Measurements from ENCODE around the gene ZBTB11. TPM values are rescaled to one million over a fixed set of nuclear protein-coding genes. Genes with fewer than 3 reads are reported as not detected.

The ZBTB11 gene
- total and polyA plus RNA-seq, 2 of the 13 experiments (the other 11 are each of a cell fraction or from before 2014, with no cell fraction given), result 5.9 to 18.1 TPM

DNA sequence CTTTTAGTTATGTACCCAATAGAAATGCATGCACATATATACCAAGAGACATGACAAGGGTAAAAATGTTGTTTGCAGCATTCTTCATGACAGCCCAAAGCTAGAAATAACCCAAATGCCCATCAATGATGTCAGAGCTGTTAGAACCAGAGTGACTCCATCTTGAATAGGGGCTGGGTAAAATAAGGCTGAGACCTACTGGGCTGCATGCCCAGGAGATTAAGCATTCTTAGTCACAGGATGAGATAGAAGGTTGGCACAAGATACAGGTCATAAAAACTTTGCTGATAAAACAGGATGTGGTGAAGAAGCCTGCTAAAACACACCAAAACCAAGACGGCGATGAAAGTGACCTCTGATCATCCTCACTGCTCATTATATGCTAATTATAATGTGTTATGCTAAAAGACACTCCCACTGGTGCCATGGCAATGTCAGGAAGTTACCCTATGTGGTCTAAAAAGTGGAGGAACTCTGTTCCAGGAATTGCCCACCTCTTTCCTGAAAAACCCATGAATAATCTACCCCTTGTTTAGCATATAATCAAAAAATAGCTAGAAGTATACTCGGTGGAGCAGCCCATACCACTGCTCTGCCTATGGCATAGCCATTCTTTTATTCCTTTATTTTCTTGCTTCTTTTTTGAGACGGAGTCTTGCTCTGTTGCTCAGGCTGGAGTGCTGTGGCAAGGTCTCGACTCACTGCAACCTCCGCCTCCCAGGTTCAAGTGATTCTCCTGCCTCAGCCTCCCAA, 32.9 kb downstream of the ZBTB11 start:
- no peak for DNase-seq (ENCODE audit: low spot score)
- no peak for TF ChIP-seq ZNF761 (CRISPR knock-in tag; conservative IDR thresholded peaks at IDR 0.05)
- TF ChIP-seq FOXP1 (IDR thresholded peaks at IDR 0.05), result no peak
- no peak for TF ChIP-seq FOXP1 (CRISPR knock-in tag; IDR thresholded peaks at IDR 0.05)
- TF ChIP-seq, protein P1, sequence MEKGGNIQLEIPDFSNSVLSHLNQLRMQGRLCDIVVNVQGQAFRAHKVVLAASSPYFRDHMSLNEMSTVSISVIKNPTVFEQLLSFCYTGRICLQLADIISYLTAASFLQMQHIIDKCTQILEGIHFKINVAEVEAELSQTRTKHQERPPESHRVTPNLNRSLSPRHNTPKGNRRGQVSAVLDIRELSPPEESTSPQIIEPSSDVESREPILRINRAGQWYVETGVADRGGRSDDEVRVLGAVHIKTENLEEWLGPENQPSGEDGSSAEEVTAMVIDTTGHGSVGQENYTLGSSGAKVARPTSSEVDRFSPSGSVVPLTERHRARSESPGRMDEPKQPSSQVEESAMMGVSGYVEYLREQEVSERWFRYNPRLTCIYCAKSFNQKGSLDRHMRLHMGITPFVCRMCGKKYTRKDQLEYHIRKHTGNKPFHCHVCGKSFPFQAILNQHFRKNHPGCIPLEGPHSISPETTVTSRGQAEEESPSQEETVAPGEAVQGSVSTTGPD (CRISPR knock-in tag; IDR thresholded peaks at IDR 0.05), result no peak
- no peak for TF ChIP-seq ZNF317 (CRISPR knock-in tag; IDR thresholded peaks at IDR 0.05)
- TF ChIP-seq MLLT10 (CRISPR knock-in tag; IDR thresholded peaks at IDR 0.05), result no peak
- TF ChIP-seq MED1 (CRISPR knock-in tag; IDR thresholded peaks at IDR 0.05), result no peak
- no peak for TF ChIP-seq ZNF431 (CRISPR knock-in tag; IDR thresholded peaks at IDR 0.05; ENCODE audit: borderline replicate concordance, low read depth)
- no peak for TF ChIP-seq NFYB (CRISPR knock-in tag; IDR thresholded peaks at IDR 0.05)
- no peak for TF ChIP-seq MIXL1 (CRISPR knock-in tag; IDR thresholded peaks at IDR 0.05)
- TF ChIP-seq, protein P2, sequence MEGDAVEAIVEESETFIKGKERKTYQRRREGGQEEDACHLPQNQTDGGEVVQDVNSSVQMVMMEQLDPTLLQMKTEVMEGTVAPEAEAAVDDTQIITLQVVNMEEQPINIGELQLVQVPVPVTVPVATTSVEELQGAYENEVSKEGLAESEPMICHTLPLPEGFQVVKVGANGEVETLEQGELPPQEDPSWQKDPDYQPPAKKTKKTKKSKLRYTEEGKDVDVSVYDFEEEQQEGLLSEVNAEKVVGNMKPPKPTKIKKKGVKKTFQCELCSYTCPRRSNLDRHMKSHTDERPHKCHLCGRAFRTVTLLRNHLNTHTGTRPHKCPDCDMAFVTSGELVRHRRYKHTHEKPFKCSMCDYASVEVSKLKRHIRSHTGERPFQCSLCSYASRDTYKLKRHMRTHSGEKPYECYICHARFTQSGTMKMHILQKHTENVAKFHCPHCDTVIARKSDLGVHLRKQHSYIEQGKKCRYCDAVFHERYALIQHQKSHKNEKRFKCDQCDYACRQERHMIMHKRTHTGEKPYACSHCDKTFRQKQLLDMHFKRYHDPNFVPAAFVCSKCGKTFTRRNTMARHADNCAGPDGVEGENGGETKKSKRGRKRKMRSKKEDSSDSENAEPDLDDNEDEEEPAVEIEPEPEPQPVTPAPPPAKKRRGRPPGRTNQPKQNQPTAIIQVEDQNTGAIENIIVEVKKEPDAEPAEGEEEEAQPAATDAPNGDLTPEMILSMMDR (CRISPR knock-in tag; IDR thresholded peaks at IDR 0.05), result no peak
- TF ChIP-seq ZFP82 (CRISPR knock-in tag; IDR thresholded peaks at IDR 0.05; ENCODE audit: borderline replicate concordance), result no peak
- TF ChIP-seq ZNF75D (CRISPR knock-in tag; IDR thresholded peaks at IDR 0.05; ENCODE audit: borderline replicate concordance), result no peak
- H2AFZ ChIP-seq (ENCODE audit: low read length), result no peak overlapping the region
- H3K4me3 ChIP-seq (replicated peaks in 1 of 3; ENCODE audit: insufficient read depth in 1 of 3, low read depth in 2 of 3, low read length in 3 of 3), result no peak overlapping the region
- no peak for FAIRE-seq
- 82% methylated on average over 6 of the region's 6 CpGs for WGBS (ENCODE audit: low lambda C conversion rate)
- H3K36me3 ChIP-seq (replicated peaks in 1 of 2; ENCODE audit: control insufficient read depth in 1 of 2, insufficient read depth in 2 of 2, low read length in 2 of 2), result peaks cover 0 to 6% of the 10 kb centered on the region in 2 experiments; a peak in 1 of 5 replicates
- intact Hi-C loops (cut with micrococcal nuclease; ENCODE audit: unreplicated experiment), result no loop called here
- no peaks in the 10 kb centered on the region for H3K27me3 ChIP-seq (ENCODE audit: control insufficient read depth in 1 of 2, insufficient read depth in 2 of 2, low read length in 2 of 2)
- H3K4me1 ChIP-seq (ENCODE audit: insufficient read depth, low read length), result no peaks in the 10 kb centered on the region
- no peaks in the 10 kb centered on the region for H4K20me1 ChIP-seq (ENCODE audit: insufficient read depth, low read length)
- no peak overlapping the region for H3K9ac ChIP-seq (ENCODE audit: insufficient read depth, low read depth, low read length)
- H3K79me2 ChIP-seq (ENCODE audit: insufficient read depth, low read length), result no peaks in the 10 kb centered on the region
- BruUV-seq (replicated peaks), result no TSS peak
- no peak overlapping the region for H3K4me2 ChIP-seq (ENCODE audit: low read depth, low read length)
- H3K27ac ChIP-seq (ENCODE audit: extremely low read length, insufficient read depth, low read length), result no peak overlapping the region
- ChIA-PET CTCF (ENCODE audit: low intra/inter-chr PET ratio, low total read pairs) (no interaction called here), POLR2A (no interaction called here)
- no peaks in the 10 kb centered on the region for H3K9me3 ChIP-seq (ENCODE audit: low read length)
- in situ Hi-C loops (cut with HindIII; ENCODE audit: extremely low pct_ligation_motif_present, low pct_unique_long_range_greater_than_20kb), result loop anchor here (25.0 kb wide), 2 partner anchors 407 to 582 kb away; no protein-coding TSS in a partner anchor
- ATAC-seq, result no peak

All from HepG2 (cell line).